Spleen (tissue), 11 donors: ENCODE results near the gene DLX6. TPM values are rescaled to one million over a fixed set of nuclear protein-coding genes. Genes with fewer than 3 reads are reported as not detected.

Experiments used
- DNase-seq: peaks from one replicate; pipeline ENCODE4 v3.0.0-alpha.2; 2020
- H3K27ac ChIP-seq, 8 donors: fragments of 200-600 bp; sonication (generic) in 7 of 8; 1 replicate in 4 of 8; 2 replicates in 4 of 8; pipeline versions ENCODE4 v1.5.0 to v1.8.0; 2016 to 2021; ENCODE audit warnings: inconsistent platforms in 4 of 8, mild to moderate bottlenecking in 4 of 8, moderate library complexity in 1 of 8
- H3K27me3 ChIP-seq, 7 donors: fragments of 200-600 bp; sonication (generic) in 6 of 7; replicated peaks in 1 of 7; 1 replicate in 4 of 7; 2 replicates in 3 of 7; pipeline versions ENCODE4 v1.5.0 to v1.8.0; 2016 to 2021; ENCODE audit warnings: inconsistent platforms in 3 of 7, mild to moderate bottlenecking in 1 of 7
- H3K36me3 ChIP-seq, 6 donors: fragments of 200-600 bp; sonication (generic) in 5 of 6; 1 replicate in 4 of 6; 2 replicates in 2 of 6; pipeline versions ENCODE4 v1.5.0 to v1.8.0; 2016 to 2021; ENCODE audit warnings: inconsistent platforms in 2 of 6
- H3K4me1 ChIP-seq, 6 donors: fragments of 200-600 bp; sonication (generic) in 5 of 6; 1 replicate in 3 of 6; 2 replicates in 3 of 6; pipeline versions ENCODE4 v1.5.0 to v1.8.0; 2016 to 2021; ENCODE audit warnings: inconsistent platforms in 3 of 6
- H3K4me3 ChIP-seq, 8 donors: fragments of 200-600 bp; sonication (generic) in 7 of 8; 1 replicate in 4 of 8; 2 replicates in 4 of 8; pipeline versions ENCODE4 v1.5.0 to v1.8.0; 2016 to 2021; ENCODE audit warnings: inconsistent platforms in 4 of 8, mild to moderate bottlenecking in 4 of 8, moderate library complexity in 2 of 8
- H3K9me3 ChIP-seq, 8 donors: fragments of 200-600 bp; sonication (generic) in 7 of 8; 1 replicate in 4 of 8; 2 replicates in 4 of 8; pipeline versions ENCODE4 v1.5.0 to v1.8.0; 2016 to 2021; ENCODE audit warnings: inconsistent platforms in 4 of 8
- CTCF ChIP-seq, 11 experiments: fragments of 200-600 bp in 7 of 11; fragments of 450-650 bp in 4 of 11; sonication (generic) in 4 of 11; IDR thresholded peaks in 8 of 11; conservative IDR thresholded peaks in 3 of 11; 1 replicate in 7 of 11; 2 replicates in 4 of 11; pipeline versions ENCODE4 v1.4.0 to v1.8.0; 2016 to 2021; ENCODE audit warnings: antibody characterized with exemption in 11 of 11, inconsistent platforms in 4 of 11, mild to moderate bottlenecking in 1 of 11
- POLR2A ChIP-seq, 3 donors: fragments of 450-650 bp; IDR thresholded peaks; one replicate each; pipeline ENCODE4 v1.5.1; 2017; ENCODE audit warnings: antibody characterized with exemption in 3 of 3, mild to moderate bottlenecking in 1 of 3
- POLR2AphosphoS5 ChIP-seq, 3 donors: sonication (generic); formaldehyde crosslinking; IDR thresholded peaks; one replicate each; pipeline ENCODE4 v1.5.1; 2017; ENCODE audit warnings: antibody characterized with exemption in 3 of 3
- WGBS, 5 donors: extraction: QIAGEN DNeasy Blood & Tissue Kit in 3 of 5; methylation state at CpG; one replicate each; pipeline versions ENCODE4 v1.1.5 to v1.1.7; 2013 to 2018; 5-methylcytosine and 5-hydroxymethylcytosine counted together
- intact Hi-C: fragments of 100-400 bp; cut with DNase I; formaldehyde crosslinking; loops from one replicate; pipeline ENCODE4 v1.15.0; 2023; ENCODE audit warnings: low total_unique reads
- polyA plus RNA-seq, 3 donors: library from polyadenylated mRNA; stranded (reverse); fragments of 200-250 nt; gene quantifications; one replicate each; pipeline ENCODE4 v1.2.1, GENCODE V29; 2013
- total RNA-seq, 7 donors: library from RNA; depleted of rRNA in 3 of 7; stranded (reverse); fragments of >200 nt in 3 of 7; fragmentation: NEBNext Ultra II Directional in 4 of 7; extraction: Animal tissue kit (Norgen Biotek cat#: 25700) in 4 of 7; gene quantifications; one replicate each; pipeline versions ENCODE4 v1.1.0 to v1.2.1, GENCODE V29; 2016 to 2021
- donor health status: healthy with polysubstance abuse.
- donor health status: DM: no; HTN: no; CAD: no; lungs with moderate emphysema.
- donor health status: DM: no; HTN: no; CAD: no.
- donor health status: Bipolar disorder and iron deficiency.
- donor health status: healthy.
- donor health status: DM: no; HTN: no; CAD: no.
- donor health status: DM: yes; HTN: yes; CAD: no.

DLX6 gene
- total and polyA plus RNA-seq, 10 donors = not detected

DNA sequence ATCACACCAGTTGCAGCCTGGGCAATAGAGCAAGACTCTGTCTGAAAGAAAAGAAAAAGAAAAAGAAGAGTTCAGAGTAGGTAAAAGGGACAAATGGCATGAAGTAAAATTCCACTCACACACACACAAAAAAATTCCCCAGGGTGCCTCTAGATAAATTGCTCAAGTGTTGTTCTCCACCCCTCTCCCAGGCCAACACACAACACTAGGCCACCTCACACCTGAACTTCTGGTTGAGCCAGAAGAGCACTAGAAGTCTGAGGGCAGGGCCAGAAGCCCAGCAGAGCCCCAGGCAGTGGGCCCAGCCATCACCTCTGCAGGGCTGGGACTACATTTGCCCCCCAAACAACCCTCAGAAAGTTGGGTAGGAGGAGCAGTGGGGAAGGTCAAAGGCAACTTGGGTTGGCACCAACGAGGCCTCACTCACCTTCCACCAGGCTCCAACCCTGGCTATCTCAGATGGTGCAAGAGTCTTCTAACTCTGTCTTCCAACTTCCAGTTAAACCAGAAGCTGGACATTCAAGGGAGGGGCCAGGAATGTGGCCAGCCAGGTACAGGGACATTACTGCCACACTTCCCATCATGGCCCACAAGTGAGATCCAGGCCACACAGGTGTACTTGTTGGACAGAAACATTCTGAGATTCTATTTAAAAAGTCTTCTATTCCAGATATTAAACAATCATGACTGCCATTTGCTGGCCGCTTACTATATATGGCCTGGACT, 25.6 kb upstream of the DLX6 start:
- intact Hi-C loops = no loop called here
- no peak for TF ChIP-seq POLR2A (IDR thresholded peaks at IDR 0.05)
- TF ChIP-seq POLR2AphosphoS5 (IDR thresholded peaks at IDR 0.05) = no peak
- TF ChIP-seq CTCF (IDR thresholded peaks at IDR 0.05 in 8 of 11, conservative IDR thresholded peaks at IDR 0.05 in 3 of 11) = no peak
- WGBS, 5 donors = 84 to 90% (median 87%) methylated on average over 2 of the region's 2 CpGs

DNA sequence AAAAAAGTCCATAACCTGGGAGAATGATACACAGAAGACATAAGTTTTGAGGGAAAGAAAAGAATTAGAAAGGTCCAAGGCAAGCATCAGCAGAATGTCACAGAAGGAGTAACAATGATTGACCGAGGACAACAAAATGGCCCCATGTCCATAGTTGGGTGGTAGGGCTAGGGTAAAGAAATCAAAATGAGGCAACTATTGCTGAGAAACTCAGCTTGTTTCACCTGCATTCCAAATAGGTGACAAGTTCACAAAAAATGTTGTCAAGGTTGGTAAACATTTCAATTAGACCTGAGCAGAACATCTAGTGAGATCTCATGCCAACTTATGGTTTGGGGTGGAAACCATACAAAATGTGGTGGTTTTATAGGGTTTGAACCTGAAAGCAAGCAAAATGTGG, 22.8 kb upstream of the DLX6 start:
- intact Hi-C loops = no loop called here
- peaks cover 0 to 43% (median 0%) of the 10 kb centered on the region in 7 donors for H3K27me3 ChIP-seq

More for the DNA sequence above, 25.6 kb upstream of the DLX6 start:
- H3K27me3 ChIP-seq = peaks cover 0 to 28% (median 0%) of the 10 kb centered on the region in 7 donors
- H3K36me3 ChIP-seq = no peaks in the 10 kb centered on the region
- no peak for DNase-seq
- no peak overlapping the region for H3K4me3 ChIP-seq
- no peaks in the 10 kb centered on the region for H3K9me3 ChIP-seq
- no peak overlapping the region for H3K27ac ChIP-seq
- H3K4me1 ChIP-seq = no peaks in the 10 kb centered on the region

DNA sequence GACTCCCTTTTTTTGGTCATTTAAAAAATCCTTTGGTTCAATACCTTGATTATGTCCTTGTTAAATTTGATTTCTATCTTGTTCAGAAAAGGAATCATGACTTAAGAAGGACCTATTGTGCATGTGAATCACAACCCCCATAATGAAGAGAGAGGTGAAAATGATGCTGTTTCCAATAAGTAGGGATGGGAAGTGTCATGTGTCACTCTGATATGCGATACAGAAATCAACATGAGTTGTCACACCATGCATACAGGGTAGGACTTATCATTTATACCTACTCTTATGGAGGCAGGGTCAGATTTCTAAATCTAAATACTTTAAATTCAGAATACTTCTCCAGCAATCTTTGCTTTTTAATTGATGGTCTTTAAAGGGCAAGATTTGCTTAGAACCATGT, 19.4 kb upstream of the DLX6 start:
- no peak for DNase-seq
- Histone ChIP-seq H3K27me3 (peaks cover 0 to 66% (median 28%) of the 10 kb centered on the region in 7 donors), H3K4me1 (peaks cover 0 to 3% (median 0%) of the 10 kb centered on the region in 6 donors), H3K4me3 (no peak overlapping the region), H3K27ac (no peak overlapping the region), H3K36me3 (no peaks in the 10 kb centered on the region), H3K9me3 (no peaks in the 10 kb centered on the region)
- TF ChIP-seq POLR2A (IDR thresholded peaks at IDR 0.05) (no peak), POLR2AphosphoS5 (IDR thresholded peaks at IDR 0.05) (no peak)
- 57 to 74% (median 65%) methylated on average over 1 of the region's 1 CpG for WGBS, 5 donors
- intact Hi-C loops = no loop called here

More for the DNA sequence above, 22.8 kb upstream of the DLX6 start:
- no peak overlapping the region for H3K4me3 ChIP-seq
- no peak for DNase-seq
- TF ChIP-seq POLR2AphosphoS5 (IDR thresholded peaks at IDR 0.05) (no peak), CTCF (IDR thresholded peaks at IDR 0.05 in 8 of 11, conservative IDR thresholded peaks at IDR 0.05 in 3 of 11) (no peak), POLR2A (IDR thresholded peaks at IDR 0.05) (no peak)
- no peaks in the 10 kb centered on the region for H3K4me1 ChIP-seq
- H3K9me3 ChIP-seq = no peaks in the 10 kb centered on the region
- H3K36me3 ChIP-seq = no peaks in the 10 kb centered on the region
- 87 to 97% (median 92%) methylated on average over 1 of the region's 1 CpG for WGBS, 5 donors
- no peak overlapping the region for H3K27ac ChIP-seq

GRCh38 chr7:96986901-96987300, 18.5 kb upstream of the DLX6 start:
- Histone ChIP-seq H3K9me3 (no peaks in the 10 kb centered on the region), H3K4me3 (no peak overlapping the region), H3K27ac (no peak overlapping the region), H3K4me1 (peaks cover 0 to 4% (median 0%) of the 10 kb centered on the region in 6 donors), H3K36me3 (no peaks in the 10 kb centered on the region), H3K27me3 (peaks cover 0 to 74% (median 36%) of the 10 kb centered on the region in 7 donors)
- WGBS, 5 donors = 60 to 81% (median 76%) methylated on average over 1 of the region's 1 CpG
- no peak for TF ChIP-seq POLR2A (IDR thresholded peaks at IDR 0.05)
- TF ChIP-seq POLR2AphosphoS5 (IDR thresholded peaks at IDR 0.05) = no peak
- TF ChIP-seq CTCF (IDR thresholded peaks at IDR 0.05 in 8 of 11, conservative IDR thresholded peaks at IDR 0.05 in 3 of 11) = no peak
- DNase-seq = no peak
- intact Hi-C loops = no loop called here
